Renal pelvis (tissue), 4 donors: ENCODE measurements around the gene KDM8. TPM values are rescaled to one million over a fixed set of nuclear protein-coding genes. Genes with fewer than 3 reads are reported as not detected.

Experiments used
- DNase-seq: peaks from one replicate; pipeline ENCODE4 v3.0.0-alpha.2; 2013
- polyA plus RNA-seq, 3 donors: library from polyadenylated mRNA; unstranded; fragments of 120-200 nt; gene quantifications; one replicate each; pipeline ENCODE4 v1.2.1, GENCODE V29; 2013; ENCODE audit not compliant: insufficient read length in 3 of 3

KDM8 gene
- polyA plus RNA-seq, 3 donors: 8.3 to 10.3 (median 9.4) TPM

DNA sequence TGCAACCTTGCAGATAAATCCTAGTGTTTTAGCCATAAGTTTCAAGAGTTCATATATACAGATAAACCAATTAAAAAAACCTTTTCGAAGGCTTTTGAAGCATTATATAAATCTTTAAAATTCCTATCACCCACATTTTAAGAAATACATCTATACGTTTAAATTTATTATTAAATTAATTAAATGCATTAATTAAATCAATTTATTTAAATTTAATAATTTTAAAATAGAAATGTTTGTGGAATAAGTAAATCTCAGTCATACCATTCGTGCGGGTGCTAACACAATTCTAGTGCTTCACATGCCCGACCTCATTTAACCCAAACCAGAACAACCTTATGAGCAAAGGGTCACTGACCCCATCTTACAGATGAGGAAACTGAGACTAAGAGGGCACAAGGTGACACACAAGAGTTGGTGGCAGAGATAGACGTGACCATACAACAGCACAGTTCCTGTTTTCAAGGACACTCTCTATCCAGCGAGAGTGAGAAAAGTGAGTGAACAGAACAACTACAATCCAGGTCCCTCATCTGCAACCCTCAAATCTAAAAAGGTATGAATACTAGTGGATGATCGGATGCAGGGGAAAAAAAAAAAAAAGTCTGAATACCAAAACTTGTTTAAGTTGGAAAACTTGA lies 63.8 kb downstream of the KDM8 start:
- no peak for DNase-seq

DNA sequence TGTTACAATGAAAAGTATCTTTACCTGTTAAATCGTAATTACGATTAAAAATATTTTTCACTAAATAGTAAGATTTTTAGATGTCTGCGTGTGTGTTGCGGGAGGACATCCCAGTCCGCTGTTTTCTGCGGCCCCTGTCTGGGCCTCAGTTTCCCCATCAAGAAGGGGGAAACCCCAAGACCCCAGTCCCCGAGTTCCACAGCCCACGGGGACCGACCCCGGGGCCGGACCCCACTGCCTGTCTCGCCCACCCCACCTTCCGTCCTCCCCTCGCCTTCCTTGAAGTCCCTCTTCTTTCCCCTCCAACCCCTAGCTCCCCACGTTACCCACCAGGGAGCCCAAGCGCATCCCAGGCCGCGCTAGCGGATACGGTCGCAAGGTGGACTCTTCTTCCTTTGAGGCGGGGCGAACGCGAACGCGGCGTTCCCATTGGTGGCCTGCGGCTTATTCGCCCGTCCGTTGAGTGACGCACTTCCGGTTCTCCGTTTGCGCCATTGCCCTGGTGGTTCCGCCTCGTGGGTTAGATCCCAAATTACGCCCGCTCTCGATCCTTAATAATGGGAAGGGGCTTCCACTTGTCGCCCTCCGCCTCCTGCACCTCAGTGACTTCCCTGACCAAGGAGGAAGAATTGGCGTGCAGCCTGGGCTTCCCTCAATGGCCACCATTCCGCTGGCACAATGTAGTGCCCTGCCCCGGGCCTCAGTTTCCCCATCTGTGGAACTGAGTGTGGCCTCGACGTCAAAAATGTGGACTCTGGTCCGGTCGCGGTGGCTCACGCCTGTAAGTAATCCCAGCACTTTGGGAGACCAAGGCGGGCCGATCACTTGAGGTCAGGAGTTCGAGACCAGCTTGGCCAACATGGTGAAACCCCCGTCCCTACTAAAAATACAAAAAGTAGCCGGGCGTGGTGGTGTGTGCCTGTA lies 65.3 kb downstream of the KDM8 start, which contains the start of gene NSMCE1:
NSMCE1 (minus strand) TSS at position 397 of the 924 bp plus-strand sequence. CDS start 11,202 bp downstream, outside the sequence.
- DNase-seq: peak; percentile 97

DNA sequence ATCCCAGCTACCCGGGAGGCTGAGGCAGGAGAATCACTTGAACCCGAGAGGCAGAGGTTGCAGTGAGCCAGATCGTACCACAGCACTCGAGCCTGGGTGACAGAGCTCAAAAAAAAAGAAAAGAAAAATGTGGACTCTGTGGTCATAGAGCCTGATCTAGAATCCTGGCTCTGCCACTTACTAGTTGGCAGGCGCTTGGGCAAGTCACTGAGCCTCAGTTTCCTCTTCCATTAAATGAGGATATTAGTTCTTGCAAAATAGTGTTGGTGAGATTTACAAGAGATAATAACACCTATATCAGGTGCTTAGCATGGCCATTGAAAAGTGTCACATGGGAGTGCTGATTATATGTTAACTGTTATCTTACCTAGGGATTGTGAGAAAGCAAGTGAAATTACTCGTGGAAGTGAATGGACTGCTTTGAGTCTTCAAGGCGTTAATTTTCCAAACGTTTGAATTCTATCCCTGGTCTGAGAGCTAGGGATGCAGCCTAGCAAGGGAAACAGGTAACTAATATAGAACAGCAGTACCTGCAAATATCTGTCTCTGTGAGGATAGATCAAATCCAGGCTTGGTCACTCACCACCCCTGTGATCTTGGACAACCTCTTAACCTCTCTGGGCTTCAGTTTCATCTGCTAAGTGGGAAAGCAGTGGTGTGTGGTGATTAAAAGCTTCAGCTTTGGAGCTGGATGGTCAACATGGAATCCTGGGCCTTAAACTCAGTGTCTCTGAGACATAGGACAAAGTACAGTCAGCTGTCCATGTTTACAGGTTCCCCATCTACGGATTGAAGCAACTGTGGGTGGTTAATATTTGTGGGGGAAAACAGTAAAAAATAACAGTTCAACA lies 66.2 kb downstream of the KDM8 start:
- DNase-seq: no peak

DNA sequence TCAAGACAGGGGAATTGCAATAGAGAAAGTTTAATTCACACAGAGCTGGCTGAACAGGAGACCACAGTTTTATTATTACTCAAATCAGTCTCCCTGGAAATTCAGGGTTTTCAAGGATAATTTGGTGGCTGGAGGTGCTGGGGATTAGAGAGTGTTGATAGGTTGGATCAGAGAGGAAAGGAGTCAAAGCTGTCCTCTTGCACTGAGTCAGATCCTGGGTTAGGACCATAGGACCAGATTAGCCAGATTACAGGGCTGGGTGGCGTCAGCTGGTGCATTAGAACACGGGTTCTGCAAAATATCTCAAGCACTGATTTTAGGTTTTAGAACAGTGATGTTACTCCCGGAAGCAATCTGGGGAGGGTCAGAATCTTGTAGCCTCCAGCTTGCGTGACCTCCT lies 67.0 kb downstream of the KDM8 start:
- DNase-seq: no peak

Other genes with a start within 250 kb of the KDM8 start
- not detected for gene C16orf82, start 136.6 kb upstream of the KDM8 start, polyA plus RNA-seq
- gene NSMCE1, start 65.2 kb downstream of the KDM8 start, polyA plus RNA-seq: 10 to 100 TPM; 75.7 to 87.5 (median 87.5) TPM
- gene IL4R, start 110.4 kb downstream of the KDM8 start, polyA plus RNA-seq: 10 to 100 TPM; 16.4 to 24.1 (median 23.1) TPM
- under 1 TPM; 0.20 to 0.37 (median 0.29) TPM for gene IL21R, start 198.6 kb downstream of the KDM8 start, polyA plus RNA-seq